H9 (cell line): ENCODE data around the gene PDE6H. TPM values are rescaled to one million over a fixed set of nuclear protein-coding genes. Genes with fewer than 3 reads are reported as not detected.

Source experiments
- DNase-seq: peaks from one replicate; pipeline ENCODE4 v3.0.0-alpha.2; 2017
- H2AFZ ChIP-seq: one replicate; pipeline ENCODE4 v1.6.1; 2013; ENCODE audit warnings: mild to moderate bottlenecking, low read length, control low read depth, moderate library complexity
- H2AK5ac ChIP-seq: 2 replicates; pipeline ENCODE4 v1.6.1; 2013; ENCODE audit warnings: low read length, control low read depth, mixed read lengths; ENCODE audit not compliant: insufficient read length
- H2BK120ac ChIP-seq: one replicate; pipeline ENCODE4 v1.6.1; 2013; ENCODE audit warnings: low read depth, mild to moderate bottlenecking, low read length, control low read depth, inconsistent platforms; ENCODE audit not compliant: poor library complexity, severe bottlenecking
- H2BK12ac ChIP-seq: 2 replicates; pipeline ENCODE4 v1.6.1; 2013; ENCODE audit warnings: low read length, control low read depth, mixed read lengths, low read depth; ENCODE audit not compliant: insufficient read length
- H2BK15ac ChIP-seq: 2 replicates; pipeline ENCODE4 v1.6.1; 2013; ENCODE audit warnings: low read depth, low read length, control low read depth
- H2BK20ac ChIP-seq: one replicate; pipeline ENCODE4 v1.6.1; 2013; ENCODE audit warnings: low read depth, mild to moderate bottlenecking, low read length, control low read depth, inconsistent platforms; ENCODE audit not compliant: poor library complexity, severe bottlenecking
- H2BK5ac ChIP-seq: 2 replicates; pipeline ENCODE4 v1.6.1; 2013; ENCODE audit warnings: low read length, control low read depth, mixed read lengths; ENCODE audit not compliant: insufficient read length
- H3K14ac ChIP-seq: 2 replicates; pipeline ENCODE4 v1.6.1; 2013; ENCODE audit warnings: low read length, control low read depth; ENCODE audit not compliant: insufficient read depth
- H3K18ac ChIP-seq: 2 replicates; pipeline ENCODE4 v1.6.1; 2013; ENCODE audit warnings: low read depth, mild to moderate bottlenecking, mixed read lengths, low read length, control low read depth; ENCODE audit not compliant: insufficient read length
- H3K23ac ChIP-seq: 2 replicates; pipeline ENCODE4 v1.6.1; 2013; ENCODE audit warnings: low read length, control low read depth, mixed read lengths, low read depth; ENCODE audit not compliant: insufficient read length
- H3K23me2 ChIP-seq: 2 replicates; pipeline ENCODE4 v1.6.1; 2013; ENCODE audit warnings: low read depth, mild to moderate bottlenecking, mixed read lengths, low read length, control low read depth; ENCODE audit not compliant: insufficient read length, poor library complexity, severe bottlenecking
- H3K27ac ChIP-seq: 2 replicates; pipeline ENCODE4 v1.5.1; 2013; ENCODE audit warnings: low read length, control low read depth, mixed read lengths, low read depth; ENCODE audit not compliant: insufficient read length
- H3K27me3 ChIP-seq: 2 replicates; pipeline ENCODE4 v1.6.1; 2013; ENCODE audit warnings: low read length, control low read depth, inconsistent platforms; ENCODE audit not compliant: insufficient read depth
- H3K4ac ChIP-seq: 2 replicates; pipeline ENCODE4 v1.6.1; 2013; ENCODE audit warnings: low read depth, mild to moderate bottlenecking, control low read depth, inconsistent platforms, low read length, moderate library complexity
- H3K4me1 ChIP-seq: 2 replicates; pipeline ENCODE4 v1.6.1; 2013; ENCODE audit warnings: low read length, control low read depth, inconsistent platforms; ENCODE audit not compliant: insufficient read depth
- H3K4me2 ChIP-seq: 2 replicates; pipeline ENCODE4 v1.6.1; 2013; ENCODE audit warnings: low read length, control low read depth, mixed read lengths; ENCODE audit not compliant: insufficient read length, insufficient read depth
- H3K56ac ChIP-seq: 2 replicates; pipeline ENCODE4 v1.6.1; 2013; ENCODE audit warnings: low read depth, mild to moderate bottlenecking, mixed read lengths, low read length, control low read depth; ENCODE audit not compliant: insufficient read length
- H3K79me1 ChIP-seq: 2 replicates; pipeline ENCODE4 v1.6.1; 2013; ENCODE audit warnings: low read depth, mild to moderate bottlenecking, moderate library complexity, low read length, control low read depth, inconsistent platforms; ENCODE audit not compliant: insufficient read depth, poor library complexity, severe bottlenecking
- H3K79me2 ChIP-seq: 2 replicates; pipeline ENCODE4 v1.6.1; 2013; ENCODE audit warnings: low read length, control low read depth, inconsistent platforms; ENCODE audit not compliant: insufficient read depth
- H3K9ac ChIP-seq: 2 replicates; pipeline ENCODE4 v1.6.1; 2013; ENCODE audit warnings: low read length, control low read depth, mixed read lengths; ENCODE audit not compliant: insufficient read length; ENCODE audit errors: extremely low read depth
- H3K9me3 ChIP-seq: one replicate; pipeline ENCODE4 v1.6.1; 2013; ENCODE audit warnings: low read depth, low read length, inconsistent platforms; ENCODE audit not compliant: control insufficient read depth
- H3T11ph ChIP-seq: one replicate; pipeline ENCODE4 v1.6.1; 2013; ENCODE audit warnings: mild to moderate bottlenecking, low read length, control low read depth, inconsistent platforms
- H4K20me1 ChIP-seq: one replicate; pipeline ENCODE4 v1.6.1; 2013; ENCODE audit not compliant: control insufficient read depth, insufficient read length, insufficient read depth
- H4K5ac ChIP-seq: 2 replicates; pipeline ENCODE4 v1.6.1; 2013; ENCODE audit warnings: low read depth, mild to moderate bottlenecking, mixed read lengths, low read length, control low read depth; ENCODE audit not compliant: insufficient read length
- H4K8ac ChIP-seq: replicated peaks from 2 replicates; pipeline ENCODE4 v1.6.1; 2013; ENCODE audit warnings: low read length, control low read depth, mixed read lengths, low read depth; ENCODE audit not compliant: insufficient read length
- H4K91ac ChIP-seq: 2 replicates; pipeline ENCODE4 v1.6.1; 2013; ENCODE audit warnings: low read depth, mild to moderate bottlenecking, moderate library complexity, mixed read lengths, low read length, control low read depth; ENCODE audit not compliant: insufficient read length
- H3K27ac Mint-ChIP-seq, 3 experiments: 2 replicates in 2 of 3; 3 replicates in 1 of 3; pipeline ENCODE4 v1.8.0; 2020 to 2021; ENCODE audit warnings: mixed read lengths in 3 of 3, mild to moderate bottlenecking in 1 of 3, moderate library complexity in 1 of 3
- H3K27me3 Mint-ChIP-seq: 2 replicates; pipeline ENCODE4 v1.8.0; 2021; ENCODE audit warnings: low read depth, mild to moderate bottlenecking, moderate library complexity, mixed read lengths
- H3K36me3 Mint-ChIP-seq, 3 experiments: 2 replicates in 2 of 3; 3 replicates in 1 of 3; pipeline ENCODE4 v1.8.0; 2020 to 2021; ENCODE audit warnings: low read depth in 3 of 3, mixed read lengths in 3 of 3; ENCODE audit not compliant: insufficient read depth in 1 of 3
- H3K4me1 Mint-ChIP-seq, 2 experiments: 2 replicates each; pipeline ENCODE4 v1.8.0; 2020; ENCODE audit warnings: mixed read lengths in 2 of 2
- H3K4me3 Mint-ChIP-seq, 2 experiments: 2 replicates in 1 of 2; 3 replicates in 1 of 2; pipeline ENCODE4 v1.8.0; 2020 to 2021; ENCODE audit warnings: mild to moderate bottlenecking in 2 of 2, mixed read lengths in 2 of 2, moderate library complexity in 1 of 2
- H3K9me3 Mint-ChIP-seq, 2 experiments: 2 replicates in 1 of 2; 3 replicates in 1 of 2; pipeline ENCODE4 v1.8.0; 2020; ENCODE audit warnings: mild to moderate bottlenecking in 2 of 2, mixed read lengths in 2 of 2, moderate library complexity in 1 of 2
- WGBS: extraction: QIAGEN DNeasy Blood & Tissue Kit; methylation state at CpG from one replicate; pipeline ENCODE4 v1.1.7; 2013; ENCODE audit warnings: missing lambda C conversion rate, low lambda C conversion rate, mixed read lengths; ENCODE audit not compliant: insufficient read length; ENCODE audit errors: extremely low coverage; 5-methylcytosine and 5-hydroxymethylcytosine counted together
- total RNA-seq: library from RNA; stranded (reverse); gene quantifications from 2 replicates; pipeline ENCODE4 v1.2.1, GENCODE V29; 2021
- TF ChIP-seq, protein P1 (sequence below): fragments of 200-600 bp; sonication (generic); conservative IDR thresholded peaks from 3 replicates; pipeline ENCODE4 v1.8.0; 2021; ENCODE audit warnings: antibody characterized with exemption, mild to moderate bottlenecking

PDE6H gene
- total RNA-seq, 1 experiment from 2014 or later: not detected

DNA sequence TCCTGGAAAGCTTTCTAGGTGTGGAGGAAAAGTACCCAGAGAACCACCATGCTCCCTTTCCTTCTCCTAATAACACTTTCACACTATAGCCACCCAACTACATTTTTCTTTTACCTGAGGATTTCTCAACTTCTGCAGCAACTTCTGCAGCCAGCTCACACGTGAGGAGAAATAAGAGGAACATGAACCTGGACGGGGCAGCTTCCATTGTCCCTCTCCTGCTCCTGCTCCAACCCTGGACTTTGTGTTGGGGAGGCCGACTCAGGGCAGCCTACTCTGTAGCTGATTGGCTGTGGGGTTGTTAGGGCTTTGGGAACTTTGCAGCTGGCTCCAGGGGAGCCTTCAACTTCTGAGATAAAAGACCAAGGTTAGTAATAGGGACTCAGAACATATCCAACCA is 34.5 kb upstream of the PDE6H start, which contains the start of gene ERP27:
Gene ERP27 (minus strand): TSS at position 237 of the 400 bp plus-strand sequence. CDS start 29 bp downstream, at position 208.
- Histone ChIP-seq H3K14ac (no peak within 1 kb of the TSS), H3T11ph (no peak within 1 kb of the TSS), H2BK120ac (no peak within 1 kb of the TSS), H3K4ac (no peak within 1 kb of the TSS), H3K18ac (no peak within 1 kb of the TSS), H3K4me1 (no peaks in the 10 kb centered on the region), H2AK5ac (no peak within 1 kb of the TSS), H2BK15ac (no peak within 1 kb of the TSS), H3K79me2 (no peaks in the 10 kb centered on the region), H2BK12ac (no peak within 1 kb of the TSS), H3K79me1 (no peaks in the 10 kb centered on the region), H3K27ac (no peak within 1 kb of the TSS), H3K27me3 (no peaks in the 10 kb centered on the region), H4K5ac (no peak within 1 kb of the TSS), H2BK5ac (no peak within 1 kb of the TSS), H3K23ac (no peak within 1 kb of the TSS), H4K20me1 (no peaks in the 10 kb centered on the region), H2AFZ (no peak within 1 kb of the TSS), H3K56ac (no peak within 1 kb of the TSS), H4K91ac (no peak within 1 kb of the TSS), H3K9ac (no peak within 1 kb of the TSS), H4K8ac (no peak within 1 kb of the TSS), H3K23me2 (no peaks in the 10 kb centered on the region), H3K4me2 (no peak within 1 kb of the TSS), H3K9me3 (no peaks in the 10 kb centered on the region), H2BK20ac (no peak within 1 kb of the TSS)
- Mint-ChIP-seq H3K4me3 (no peak within 1 kb of the TSS), H3K9me3 (no peaks in the 10 kb centered on the region), H3K27ac (no peak within 1 kb of the TSS; a peak in 2 of 7 replicates), H3K4me1 (no peaks in the 10 kb centered on the region; a peak in 1 of 4 replicates), H3K27me3 (no peaks in the 10 kb centered on the region; the same call in 1 of the 2 replicates), H3K36me3 (no peaks in the 10 kb centered on the region)
- no CpG with 5 or more reads among the region's 3 CpGs for WGBS
- DNase-seq: no peak
- TF ChIP-seq, protein P1, sequence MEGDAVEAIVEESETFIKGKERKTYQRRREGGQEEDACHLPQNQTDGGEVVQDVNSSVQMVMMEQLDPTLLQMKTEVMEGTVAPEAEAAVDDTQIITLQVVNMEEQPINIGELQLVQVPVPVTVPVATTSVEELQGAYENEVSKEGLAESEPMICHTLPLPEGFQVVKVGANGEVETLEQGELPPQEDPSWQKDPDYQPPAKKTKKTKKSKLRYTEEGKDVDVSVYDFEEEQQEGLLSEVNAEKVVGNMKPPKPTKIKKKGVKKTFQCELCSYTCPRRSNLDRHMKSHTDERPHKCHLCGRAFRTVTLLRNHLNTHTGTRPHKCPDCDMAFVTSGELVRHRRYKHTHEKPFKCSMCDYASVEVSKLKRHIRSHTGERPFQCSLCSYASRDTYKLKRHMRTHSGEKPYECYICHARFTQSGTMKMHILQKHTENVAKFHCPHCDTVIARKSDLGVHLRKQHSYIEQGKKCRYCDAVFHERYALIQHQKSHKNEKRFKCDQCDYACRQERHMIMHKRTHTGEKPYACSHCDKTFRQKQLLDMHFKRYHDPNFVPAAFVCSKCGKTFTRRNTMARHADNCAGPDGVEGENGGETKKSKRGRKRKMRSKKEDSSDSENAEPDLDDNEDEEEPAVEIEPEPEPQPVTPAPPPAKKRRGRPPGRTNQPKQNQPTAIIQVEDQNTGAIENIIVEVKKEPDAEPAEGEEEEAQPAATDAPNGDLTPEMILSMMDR: no peak
